Measurements from ENCODE around the gene FANCB.

The FANCB gene

DNA sequence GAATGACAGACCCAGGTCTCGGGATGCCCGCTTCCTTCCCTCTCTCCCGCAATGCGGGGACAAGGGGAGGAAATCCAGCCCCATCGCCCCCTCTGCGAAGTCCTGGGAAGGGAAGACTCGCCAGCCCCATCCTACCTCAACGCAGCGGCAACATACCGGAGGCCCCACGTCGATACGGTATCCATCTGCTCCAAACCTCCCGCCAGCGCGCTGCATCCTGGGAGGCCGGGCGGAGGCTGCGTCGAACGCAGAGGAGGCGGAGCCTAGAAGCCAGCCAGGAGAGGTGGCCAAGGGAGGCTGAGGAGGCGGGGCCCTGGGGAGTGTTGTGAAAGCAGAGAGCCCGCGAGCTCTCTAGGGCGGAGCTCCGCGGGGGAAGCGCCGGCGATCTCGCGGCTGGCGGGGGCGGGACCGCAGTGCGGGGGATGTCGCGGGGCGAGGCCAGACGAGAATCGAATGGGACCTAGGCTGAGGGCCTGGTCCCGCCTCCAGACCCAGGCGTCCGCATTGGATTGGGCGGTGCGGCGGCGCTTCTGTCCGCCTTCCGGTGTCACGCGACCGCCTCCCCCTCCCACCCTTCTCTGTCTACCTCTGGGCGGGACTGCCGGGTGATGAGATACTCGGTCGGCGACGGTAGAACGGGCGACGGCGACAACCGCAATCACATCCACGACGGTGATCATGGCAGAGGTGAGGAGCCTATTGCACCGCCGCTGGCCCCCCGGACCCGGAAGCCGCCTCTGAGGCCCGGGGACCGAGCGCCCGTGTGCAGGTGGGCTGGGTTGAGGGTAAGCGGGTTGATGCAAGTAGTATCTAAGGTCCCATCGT, at the start of gene FANCB, which contains the start of gene MOSPD2:
Gene FANCB, minus strand, starts transcription at position 219 of the 825 bp plus-strand sequence. CDS start 7,559 bp downstream, outside the sequence.
Gene MOSPD2, plus strand, starts transcription at position 571 of the 825 bp plus-strand sequence. Its CDS starts 108 bp downstream, at position 679.
- DNase-seq (ENCODE audit: low spot score in 2 of 2) (peak; percentile 82 to 92), ATAC-seq (replicated peaks; ENCODE audit: extremely low read depth, poor library complexity, severe bottlenecking) (peak; percentile 92)
- no peaks in the 10 kb centered on the region for H3K9me3 Mint-ChIP-seq
- peaks cover 5% of the 10 kb centered on the region for H3K36me3 Mint-ChIP-seq (ENCODE audit: insufficient read depth)
- peaks cover 6% of the 10 kb centered on the region for H3K4me1 Mint-ChIP-seq
- peak within 1 kb of the TSS; percentile 87 for H3K27ac Mint-ChIP-seq (ENCODE audit: low read depth)
- H3K27me3 Mint-ChIP-seq = no peaks in the 10 kb centered on the region
- H3K4me3 Mint-ChIP-seq = peak within 1 kb of the TSS; percentile 87

DNA sequence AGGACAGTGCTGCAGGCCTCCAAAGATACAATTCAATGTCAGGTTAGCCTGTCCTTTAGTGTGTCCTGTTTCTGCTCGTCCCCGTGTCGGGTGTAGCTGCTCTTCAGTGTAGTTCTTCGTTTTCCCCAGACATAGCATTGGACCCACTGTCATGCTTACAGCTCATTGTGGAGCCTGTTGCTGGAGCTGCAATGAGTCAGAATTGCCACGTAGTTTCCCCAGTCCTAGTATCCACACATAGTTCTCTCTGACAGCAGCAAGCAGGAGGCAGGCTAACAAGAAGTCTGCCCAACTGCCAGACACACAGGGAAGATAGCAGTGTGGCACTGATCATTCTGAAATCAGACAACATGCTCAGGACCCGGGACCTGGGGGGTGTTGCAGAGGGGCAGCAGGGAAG, 49.6 kb upstream of the FANCB start:
- Mint-ChIP-seq H3K4me3 (no peak overlapping the region), H3K27me3 (no peaks in the 10 kb centered on the region), H3K36me3 (ENCODE audit: insufficient read depth) (peaks cover 11% of the 10 kb centered on the region), H3K4me1 (no peaks in the 10 kb centered on the region), H3K9me3 (no peaks in the 10 kb centered on the region), H3K27ac (ENCODE audit: low read depth) (no peak overlapping the region)
- ATAC-seq (replicated peaks; ENCODE audit: extremely low read depth, poor library complexity, severe bottlenecking) = no peak
- DNase-seq (ENCODE audit: low spot score in 2 of 2) = no peak

DNA sequence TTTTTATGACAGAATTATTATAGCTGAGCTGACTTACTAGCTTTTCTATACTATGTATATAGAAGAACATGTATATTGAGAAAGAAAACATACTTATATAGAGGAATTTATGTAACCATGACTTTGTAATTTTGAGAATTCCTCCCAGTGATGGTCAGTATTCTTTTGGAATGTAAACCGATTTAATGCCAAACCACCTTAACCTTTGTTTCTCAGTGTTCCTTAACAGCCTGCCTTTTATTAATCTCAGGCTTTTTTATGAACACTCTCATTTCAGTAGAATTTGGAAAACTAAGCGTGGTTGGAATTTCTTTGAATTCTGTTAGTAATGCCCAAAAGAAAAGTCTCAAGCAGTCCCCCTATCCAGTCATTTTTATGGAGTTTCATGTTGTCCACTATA, 47.3 kb upstream of the FANCB start:
- no peak for DNase-seq (ENCODE audit: low spot score in 2 of 2)
- no peak overlapping the region for H3K4me3 Mint-ChIP-seq
- no peak for ATAC-seq (replicated peaks; ENCODE audit: extremely low read depth, poor library complexity, severe bottlenecking)
- no peaks in the 10 kb centered on the region for H3K4me1 Mint-ChIP-seq
- H3K9me3 Mint-ChIP-seq = no peaks in the 10 kb centered on the region
- no peaks in the 10 kb centered on the region for H3K27me3 Mint-ChIP-seq
- H3K27ac Mint-ChIP-seq (ENCODE audit: low read depth) = no peak overlapping the region
- H3K36me3 Mint-ChIP-seq (ENCODE audit: insufficient read depth) = peaks cover 14% of the 10 kb centered on the region

GRCh38 chrX:14919407-14919806, 46.5 kb upstream of the FANCB start:
- no peaks in the 10 kb centered on the region for H3K4me1 Mint-ChIP-seq
- H3K4me3 Mint-ChIP-seq = no peak overlapping the region
- H3K27me3 Mint-ChIP-seq = no peaks in the 10 kb centered on the region

GRCh38 chrX:14916017-14916674, 43.3 kb upstream of the FANCB start:
- Mint-ChIP-seq H3K4me1 (no peaks in the 10 kb centered on the region), H3K9me3 (no peaks in the 10 kb centered on the region), H3K4me3 (no peak overlapping the region), H3K27me3 (no peaks in the 10 kb centered on the region), H3K27ac (ENCODE audit: low read depth) (no peak overlapping the region), H3K36me3 (ENCODE audit: insufficient read depth) (peaks cover 17% of the 10 kb centered on the region)
- DNase-seq (ENCODE audit: low spot score in 2 of 2) (no peak), ATAC-seq (replicated peaks; ENCODE audit: extremely low read depth, poor library complexity, severe bottlenecking) (no peak)

More at GRCh38 chrX:14919407-14919806, 46.5 kb upstream of the FANCB start:
- Mint-ChIP-seq H3K9me3 (no peaks in the 10 kb centered on the region), H3K36me3 (ENCODE audit: insufficient read depth) (peaks cover 17% of the 10 kb centered on the region), H3K27ac (ENCODE audit: low read depth) (no peak overlapping the region)
- ATAC-seq (replicated peaks; ENCODE audit: extremely low read depth, poor library complexity, severe bottlenecking) = no peak
- no peak for DNase-seq (ENCODE audit: low spot score in 2 of 2)

DNA sequence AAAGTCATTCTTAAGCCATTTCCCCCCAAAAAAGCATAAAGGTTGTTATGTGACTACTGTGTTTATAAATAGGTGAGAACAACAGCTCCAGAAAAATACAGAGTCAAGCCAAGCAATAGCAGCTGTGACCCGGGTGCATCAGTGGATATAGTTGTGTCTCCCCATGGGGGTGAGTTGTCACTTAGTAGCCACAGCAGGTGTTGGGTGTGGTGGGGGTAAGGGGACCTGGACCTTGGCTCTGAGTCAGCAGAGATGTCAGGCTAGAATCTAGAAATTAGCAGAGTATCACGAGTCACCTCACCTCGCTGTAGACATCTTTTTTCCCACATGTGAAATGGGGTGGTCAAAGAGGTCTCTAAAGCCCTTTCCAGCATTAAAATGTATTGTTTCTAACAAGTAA, 42.7 kb upstream of the FANCB start:
- Mint-ChIP-seq H3K4me1 (no peaks in the 10 kb centered on the region), H3K9me3 (no peaks in the 10 kb centered on the region), H3K36me3 (ENCODE audit: insufficient read depth) (peaks cover 23% of the 10 kb centered on the region), H3K27ac (ENCODE audit: low read depth) (no peak overlapping the region), H3K27me3 (no peaks in the 10 kb centered on the region), H3K4me3 (no peak overlapping the region)
- ATAC-seq (replicated peaks; ENCODE audit: extremely low read depth, poor library complexity, severe bottlenecking) (no peak), DNase-seq (ENCODE audit: low spot score in 2 of 2) (no peak)

GRCh38 chrX:14913241-14913640, 40.4 kb upstream of the FANCB start:
- H3K36me3 Mint-ChIP-seq (ENCODE audit: insufficient read depth) = peaks cover 20% of the 10 kb centered on the region
- no peak overlapping the region for H3K4me3 Mint-ChIP-seq
- H3K4me1 Mint-ChIP-seq = no peaks in the 10 kb centered on the region
- no peak for ATAC-seq (replicated peaks; ENCODE audit: extremely low read depth, poor library complexity, severe bottlenecking)
- H3K27ac Mint-ChIP-seq (ENCODE audit: low read depth) = no peak overlapping the region
- DNase-seq (ENCODE audit: low spot score in 2 of 2) = no peak
- H3K27me3 Mint-ChIP-seq = no peaks in the 10 kb centered on the region
- no peaks in the 10 kb centered on the region for H3K9me3 Mint-ChIP-seq

DNA sequence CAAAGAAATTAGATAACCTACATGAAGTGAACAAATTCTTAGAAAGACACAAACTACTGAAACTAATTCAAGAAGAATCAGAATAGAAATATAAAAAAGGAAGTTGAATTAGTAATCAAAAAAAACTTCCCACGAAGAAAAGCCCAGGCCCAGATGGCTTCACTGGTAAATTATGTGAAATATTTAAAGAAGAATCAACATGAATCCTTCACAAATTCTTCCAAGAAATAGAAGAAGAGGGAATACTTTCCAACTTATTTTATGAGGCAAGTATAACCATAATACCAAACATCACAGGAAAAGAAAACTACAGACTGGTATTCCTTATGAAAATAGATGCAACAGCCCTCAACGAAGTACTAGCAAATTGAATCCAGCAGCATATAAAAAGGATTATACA, 31.0 kb upstream of the FANCB start:
- Mint-ChIP-seq H3K27me3 (no peaks in the 10 kb centered on the region), H3K4me3 (no peak overlapping the region), H3K4me1 (no peaks in the 10 kb centered on the region), H3K27ac (ENCODE audit: low read depth) (no peak overlapping the region), H3K36me3 (ENCODE audit: insufficient read depth) (peaks cover 4% of the 10 kb centered on the region), H3K9me3 (no peaks in the 10 kb centered on the region)
- DNase-seq (ENCODE audit: low spot score in 2 of 2) = no peak
- no peak for ATAC-seq (replicated peaks; ENCODE audit: extremely low read depth, poor library complexity, severe bottlenecking)

- Mint-ChIP-seq H3K9me3 (no peaks in the 10 kb centered on the region), H3K27ac (ENCODE audit: low read depth) (no peak overlapping the region), H3K4me1 (no peaks in the 10 kb centered on the region), H3K4me3 (no peak overlapping the region), H3K27me3 (no peaks in the 10 kb centered on the region), H3K36me3 (ENCODE audit: insufficient read depth) (peaks cover 4% of the 10 kb centered on the region)
- DNase-seq (ENCODE audit: low spot score in 2 of 2) = no peak
- no peak for ATAC-seq (replicated peaks; ENCODE audit: extremely low read depth, poor library complexity, severe bottlenecking)
Measured at GRCh38 chrX:14902537-14902936, 29.7 kb upstream of the FANCB start.

DNA sequence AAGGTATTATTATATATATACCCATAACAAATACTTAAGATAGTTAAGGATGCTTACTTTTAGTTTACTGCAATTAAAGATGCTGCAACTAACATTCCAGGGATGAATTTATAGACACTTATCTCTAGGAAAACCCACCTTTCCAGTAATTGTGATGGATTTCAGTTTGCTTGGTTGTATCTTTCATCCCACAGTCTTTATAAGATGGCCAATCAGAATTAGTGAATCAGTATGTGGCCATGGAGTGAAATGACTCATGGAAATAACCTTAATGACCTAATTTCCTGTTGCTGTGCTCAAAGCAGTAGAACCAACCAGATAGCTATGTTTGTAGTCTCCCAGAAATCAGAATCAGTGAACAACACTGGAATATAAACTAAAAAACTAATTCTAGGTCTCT, 26.7 kb upstream of the FANCB start:
- Mint-ChIP-seq H3K9me3 (no peaks in the 10 kb centered on the region), H3K36me3 (ENCODE audit: insufficient read depth) (peaks cover 10% of the 10 kb centered on the region), H3K4me1 (peaks cover 7% of the 10 kb centered on the region), H3K27me3 (no peaks in the 10 kb centered on the region), H3K27ac (ENCODE audit: low read depth) (no peak overlapping the region), H3K4me3 (no peak overlapping the region)
- ATAC-seq (replicated peaks; ENCODE audit: extremely low read depth, poor library complexity, severe bottlenecking) (no peak), DNase-seq (ENCODE audit: low spot score in 2 of 2) (no peak)

DNA sequence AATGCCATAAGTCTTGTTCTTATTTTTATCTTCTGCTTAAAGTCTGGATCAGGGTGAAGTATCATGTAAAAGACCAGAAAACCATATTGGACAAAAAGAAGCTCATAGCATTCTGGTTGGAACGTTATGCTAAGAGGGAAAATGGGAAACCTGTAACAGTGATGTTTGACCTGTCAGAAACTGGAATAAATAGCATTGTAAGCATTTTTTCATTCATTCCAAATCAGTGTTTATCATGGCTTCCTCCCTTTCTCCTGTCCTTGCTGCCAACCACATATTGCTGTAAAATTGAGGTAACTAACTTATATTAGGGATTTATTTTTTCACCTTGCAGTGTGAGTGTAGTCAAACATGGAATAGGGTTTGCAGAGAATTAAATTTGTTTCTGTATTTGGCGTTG, 24.2 kb upstream of the FANCB start:
- Mint-ChIP-seq H3K27ac (ENCODE audit: low read depth) (no peak overlapping the region), H3K4me3 (no peak overlapping the region), H3K27me3 (no peaks in the 10 kb centered on the region), H3K4me1 (peaks cover 7% of the 10 kb centered on the region), H3K9me3 (no peaks in the 10 kb centered on the region), H3K36me3 (ENCODE audit: insufficient read depth) (peaks cover 12% of the 10 kb centered on the region)
- no peak for ATAC-seq (replicated peaks; ENCODE audit: extremely low read depth, poor library complexity, severe bottlenecking)
- no peak for DNase-seq (ENCODE audit: low spot score in 2 of 2)

GRCh38 chrX:14896273-14896672, 23.4 kb upstream of the FANCB start:
- no peak overlapping the region for H3K4me3 Mint-ChIP-seq
- peaks cover 7% of the 10 kb centered on the region for H3K4me1 Mint-ChIP-seq
- DNase-seq (ENCODE audit: low spot score in 2 of 2) (no peak), ATAC-seq (replicated peaks; ENCODE audit: extremely low read depth, poor library complexity, severe bottlenecking) (no peak)
- H3K27me3 Mint-ChIP-seq = no peaks in the 10 kb centered on the region
- no peaks in the 10 kb centered on the region for H3K9me3 Mint-ChIP-seq
- no peak overlapping the region for H3K27ac Mint-ChIP-seq (ENCODE audit: low read depth)
- H3K36me3 Mint-ChIP-seq (ENCODE audit: insufficient read depth) = peaks cover 12% of the 10 kb centered on the region

DNA sequence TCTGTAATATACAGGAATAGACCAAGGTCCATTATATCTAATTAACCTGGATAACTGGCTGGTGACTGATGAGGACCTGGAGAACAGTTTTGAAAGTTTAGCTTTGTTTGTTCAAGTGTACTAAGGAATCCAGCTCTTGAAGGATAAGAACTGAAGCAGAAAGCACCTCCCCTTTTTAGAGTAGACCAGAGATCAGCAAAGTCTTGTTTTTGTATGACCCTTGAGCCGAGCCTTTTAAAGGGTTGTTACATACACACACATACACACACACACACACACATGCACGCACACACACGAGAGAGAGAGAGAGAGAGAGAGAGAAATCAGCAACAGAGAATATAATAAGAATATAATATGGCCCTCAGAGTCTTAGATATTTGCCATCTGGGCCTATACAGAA, 13.4 kb upstream of the FANCB start:
- H3K27ac Mint-ChIP-seq (ENCODE audit: low read depth) = no peak overlapping the region
- DNase-seq (ENCODE audit: low spot score in 2 of 2) (no peak), ATAC-seq (replicated peaks; ENCODE audit: extremely low read depth, poor library complexity, severe bottlenecking) (no peak)
- no peak overlapping the region for H3K4me3 Mint-ChIP-seq
- no peaks in the 10 kb centered on the region for H3K36me3 Mint-ChIP-seq (ENCODE audit: insufficient read depth)
- no peaks in the 10 kb centered on the region for H3K9me3 Mint-ChIP-seq
- peaks cover 5% of the 10 kb centered on the region for H3K4me1 Mint-ChIP-seq
- H3K27me3 Mint-ChIP-seq = no peaks in the 10 kb centered on the region

All from central memory CD8-positive, alpha-beta T cell (primary cell).